CD4-positive, alpha-beta T cell treated with Interleukin-1 beta for 1 hour (primary cell): ENCODE measurements around the gene PDGFA.

Experiments
- DNase-seq, 2 donors: peaks; one replicate each; pipeline ENCODE4 v3.0.0-alpha.2; 2020 to 2022

PDGFA gene

GRCh38 chr7:516606-517456 lies 2.8 kb downstream of the PDGFA start:
- no peak for DNase-seq

DNA sequence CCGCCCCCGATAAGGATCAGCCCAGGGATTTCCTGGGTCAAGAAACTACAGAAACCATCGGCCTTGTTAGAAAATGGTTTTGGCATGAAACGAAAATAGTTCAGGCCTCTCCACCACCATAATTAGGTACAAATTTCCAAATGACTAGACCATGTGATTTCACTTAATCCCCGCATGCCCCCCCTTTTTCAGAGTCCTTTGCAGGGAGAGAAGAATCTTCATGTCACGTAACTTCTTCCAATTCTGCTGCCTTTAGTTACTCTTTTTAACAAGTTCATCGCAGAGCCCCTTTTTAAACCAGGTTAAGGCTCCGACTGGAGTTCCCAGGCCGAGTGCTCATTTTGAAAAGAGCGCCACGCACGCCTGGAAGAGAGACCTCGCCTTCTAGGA lies 3.4 kb downstream of the PDGFA start:
- DNase-seq, result no peak

DNA sequence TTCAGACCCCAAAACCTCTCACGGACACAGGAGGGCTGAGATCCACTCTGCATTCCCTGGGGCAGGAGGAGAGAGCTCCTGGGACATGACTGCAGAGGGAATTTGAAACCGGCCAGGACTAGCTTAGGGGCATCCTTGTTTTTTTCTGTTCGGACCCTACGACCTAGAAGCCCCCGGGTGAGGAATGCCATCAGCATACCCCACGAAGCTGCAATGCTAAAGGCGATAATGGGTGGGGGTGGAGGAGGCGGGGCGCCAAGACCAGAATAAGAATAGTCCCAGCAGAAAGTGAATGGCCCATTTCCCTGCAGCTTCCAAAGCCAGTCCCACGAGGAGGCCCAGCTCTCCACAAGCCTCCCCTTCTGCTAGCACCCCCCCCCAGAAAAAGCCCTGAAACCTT lies 4.0 kb downstream of the PDGFA start:
- no peak for DNase-seq

- no peak for DNase-seq
Measured at GRCh38 chr7:514651-515598, 4.7 kb downstream of the PDGFA start.

DNA sequence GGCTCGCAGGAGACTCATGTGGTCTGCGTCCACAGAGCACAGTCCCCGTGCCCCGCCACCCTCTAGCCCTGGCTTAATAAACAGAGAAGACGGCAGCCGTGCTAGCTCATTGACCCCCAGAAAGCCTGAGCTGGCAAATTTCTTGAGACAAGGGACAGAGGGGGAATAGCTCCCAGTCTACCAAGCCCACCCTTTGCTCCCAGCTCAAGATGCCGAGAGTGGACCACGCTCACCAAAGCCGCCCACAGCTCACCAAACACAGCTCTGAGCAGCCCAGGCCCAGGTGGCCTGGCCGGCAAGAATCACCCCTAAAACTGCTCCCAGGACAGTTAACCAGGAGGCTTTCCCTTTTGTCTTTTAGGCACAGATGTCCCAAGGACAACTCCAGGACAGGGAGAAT lies 5.4 kb downstream of the PDGFA start:
- DNase-seq, result no peak

DNA sequence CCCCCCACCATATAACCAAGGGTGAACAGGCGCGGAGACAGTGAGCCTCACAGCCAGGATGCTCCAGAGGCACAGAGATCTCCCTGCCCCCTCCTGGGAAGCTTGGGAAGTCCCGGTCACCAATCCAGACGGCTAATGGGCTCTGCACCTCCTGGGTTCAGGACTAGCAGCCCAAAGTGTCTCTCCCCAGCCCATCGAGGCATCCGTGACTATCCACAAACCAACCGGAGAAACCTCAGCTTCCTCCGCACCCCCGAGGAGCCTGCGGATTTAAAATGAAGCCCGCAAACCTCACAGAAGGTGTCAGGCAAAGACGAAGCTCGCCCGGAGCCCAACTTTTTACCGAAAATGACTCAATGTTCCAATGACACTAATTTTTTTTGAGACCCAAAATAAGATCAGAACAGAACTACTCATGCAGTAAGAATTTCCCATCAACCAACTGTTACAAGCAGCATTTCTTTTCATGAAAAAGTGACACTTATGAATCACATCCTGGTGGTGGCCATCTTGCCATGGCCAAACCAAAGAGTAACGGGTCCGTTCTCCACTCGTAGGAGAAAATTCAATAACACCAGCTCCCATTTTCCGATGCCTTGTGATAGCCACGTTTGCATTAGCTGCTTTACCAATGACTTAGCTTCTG lies 6.0 kb downstream of the PDGFA start:
- no peak for DNase-seq

GRCh38 chr7:512541-513311 lies 6.9 kb downstream of the PDGFA start:
- DNase-seq, result no peak

GRCh38 chr7:512146-512510 lies 7.5 kb downstream of the PDGFA start:
- DNase-seq, result no peak

DNA sequence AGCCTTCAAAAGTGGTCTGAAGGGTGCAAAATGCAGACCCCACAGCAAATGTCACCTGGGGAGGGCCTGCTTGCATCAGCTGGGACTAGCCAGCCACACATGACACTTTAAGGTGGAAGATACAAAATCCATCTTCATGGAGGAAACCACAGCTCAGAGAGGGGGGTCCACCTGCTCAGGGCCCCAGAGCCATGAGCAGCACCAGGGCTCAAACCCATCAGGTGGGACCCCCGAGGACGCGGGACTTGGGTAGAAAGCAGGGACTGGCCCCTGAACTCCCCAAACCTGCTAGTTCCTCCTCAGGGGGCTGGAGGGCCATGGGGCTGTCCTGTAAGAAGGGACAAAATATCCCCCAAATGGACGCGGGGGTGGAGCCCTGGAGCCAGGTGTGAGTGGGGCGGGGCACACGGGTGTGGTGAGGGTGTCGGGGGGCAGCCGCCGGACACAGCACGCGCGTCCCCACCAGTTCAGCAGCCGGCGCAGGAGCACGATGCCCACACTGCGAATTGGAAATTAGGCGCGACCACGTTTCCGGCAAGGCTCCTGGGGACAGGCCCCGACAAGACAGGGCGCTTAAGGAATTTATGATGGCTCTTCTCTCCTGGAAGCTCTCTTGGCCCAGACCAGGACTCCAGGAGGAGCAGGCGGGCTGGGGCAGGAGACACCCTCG lies 8.0 kb downstream of the PDGFA start:
- DNase-seq, result no peak

DNA sequence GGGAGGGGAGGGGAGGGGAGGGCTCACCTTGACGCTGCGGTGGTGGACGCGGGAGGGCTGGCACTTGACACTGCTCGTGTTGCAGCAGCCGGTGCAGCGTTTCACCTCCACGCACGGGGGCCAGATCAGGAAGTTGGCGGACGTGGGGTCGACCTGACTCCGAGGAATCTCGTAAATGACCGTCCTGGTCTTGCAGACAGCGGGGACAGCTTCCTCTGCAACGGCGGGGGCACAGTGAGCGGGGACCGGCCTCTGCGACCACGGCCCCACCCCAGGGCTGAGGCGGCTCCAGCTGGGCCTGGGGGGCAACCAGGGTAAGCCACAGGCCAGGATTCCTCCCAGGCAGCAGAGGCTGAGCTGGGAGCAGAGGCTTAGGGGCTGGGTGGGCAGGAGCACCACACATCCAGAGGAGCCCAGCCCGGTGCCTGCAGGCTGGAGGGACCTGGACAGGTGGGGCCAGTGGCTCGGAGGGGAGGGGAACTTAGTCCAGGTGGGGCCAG lies 8.8 kb downstream of the PDGFA start:
- no peak for DNase-seq

DNA sequence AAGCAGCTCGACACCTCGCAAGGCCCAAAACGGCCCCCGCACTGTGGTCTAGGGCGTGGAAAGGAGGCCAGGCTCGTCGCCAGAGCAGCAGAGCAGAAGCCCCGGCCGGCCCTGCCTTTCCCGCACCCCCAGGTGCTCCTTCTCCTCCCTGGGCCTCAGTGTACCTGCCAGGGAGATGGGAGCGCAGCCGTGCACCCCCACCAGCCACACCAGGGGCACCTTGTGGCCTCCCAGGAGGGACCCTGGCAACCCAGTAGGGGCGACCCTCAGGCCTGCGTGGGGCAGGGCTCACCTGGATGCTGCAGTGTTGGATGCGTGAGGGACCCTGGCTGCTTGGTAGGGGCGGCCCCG lies 9.5 kb downstream of the PDGFA start:
- DNase-seq, result no peak

- DNase-seq, result no peak
Measured at GRCh38 chr7:509426-510130, 10.1 kb downstream of the PDGFA start.

GRCh38 chr7:508461-509170 lies 11.0 kb downstream of the PDGFA start:
- no peak for DNase-seq

GRCh38 chr7:507623-508300 lies 11.9 kb downstream of the PDGFA start:
- DNase-seq, result no peak

DNA sequence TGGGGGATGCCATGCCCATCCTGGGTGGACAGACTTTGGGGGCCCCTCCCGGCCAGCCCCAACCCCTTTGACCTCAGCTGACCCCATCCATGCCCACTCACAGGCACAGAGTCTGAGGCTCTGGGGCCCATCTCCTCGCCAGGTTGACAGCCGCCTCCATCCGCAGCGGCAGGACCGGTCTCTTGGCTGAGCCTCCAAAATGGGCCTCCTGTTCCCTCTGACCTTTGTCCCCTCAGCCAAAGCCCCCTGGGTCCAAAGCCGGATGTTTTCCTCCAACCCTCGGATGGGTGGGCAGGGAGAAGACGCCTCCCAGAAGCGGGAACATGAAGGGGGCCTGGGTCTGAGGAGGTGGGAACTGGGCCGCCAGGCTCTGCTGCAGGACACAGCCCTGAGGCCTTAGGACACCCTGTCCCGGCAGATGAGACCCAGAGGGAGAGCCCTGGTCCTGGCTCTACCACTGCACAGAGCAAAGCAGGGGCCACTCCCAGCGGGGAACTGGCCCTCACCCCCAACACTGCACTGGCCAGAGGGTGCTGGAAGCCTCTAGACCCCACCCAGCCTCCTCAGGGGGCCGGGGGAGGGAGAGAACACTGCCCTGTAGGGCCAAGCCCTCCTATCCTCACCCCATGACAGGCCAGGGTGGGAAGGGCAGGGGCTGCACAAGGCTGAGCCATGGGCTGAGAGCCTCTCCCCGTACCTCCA lies 12.6 kb downstream of the PDGFA start:
- no peak for DNase-seq

DNA sequence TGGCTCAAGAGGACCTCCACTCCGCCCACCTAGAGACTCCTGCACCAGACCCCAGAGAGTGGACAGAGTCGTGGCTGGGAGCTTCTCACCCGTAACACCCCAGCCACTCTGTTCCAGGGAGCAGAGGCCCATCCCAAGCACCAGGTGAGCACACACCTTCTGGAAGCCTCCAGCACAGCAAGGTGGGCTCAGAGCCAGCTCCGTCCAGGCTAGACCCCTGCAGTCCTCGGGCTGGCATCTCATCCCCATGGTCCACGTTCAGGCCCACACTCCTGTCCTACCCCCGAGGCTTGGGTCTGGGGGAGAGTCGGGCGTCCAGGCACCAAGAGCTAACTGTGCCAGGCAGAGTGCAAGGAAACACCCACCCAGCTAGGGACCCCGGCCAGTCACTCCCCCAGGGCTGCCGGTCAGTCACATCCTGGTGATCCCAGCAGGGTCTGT lies 13.2 kb downstream of the PDGFA start:
- no peak for DNase-seq

DNA sequence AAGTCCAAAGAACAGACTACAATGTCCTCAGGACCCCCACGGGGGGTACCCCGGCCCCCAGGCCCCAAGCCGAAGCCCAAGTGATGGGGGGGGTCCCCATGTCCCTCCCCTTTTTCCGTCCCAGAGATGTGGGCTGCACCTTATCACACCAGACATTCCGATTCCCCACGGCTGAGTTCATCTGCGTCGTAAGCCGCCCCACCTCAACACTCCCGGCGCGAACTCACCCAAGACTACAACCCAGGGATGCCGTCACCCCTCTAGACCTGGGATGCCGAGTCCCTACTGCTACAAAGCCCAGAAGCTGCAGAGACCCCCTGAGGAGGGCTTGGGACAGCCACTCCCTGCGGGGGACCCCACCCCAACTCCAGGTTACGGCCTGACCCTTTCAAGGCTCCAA lies 14.5 kb downstream of the PDGFA start:
- DNase-seq, result no peak

- no peak for DNase-seq
Measured at GRCh38 chr7:504221-505111, 15.2 kb downstream of the PDGFA start.
